ENCODE results near the gene EPHA3. TPM values are rescaled to one million over a fixed set of nuclear protein-coding genes. Genes with fewer than 3 reads are reported as not detected.

The EPHA3 gene
- total RNA-seq, 1 experiment from 2014 or later, result not detected

GRCh38 chr3:89280301-89280700, 172.9 kb downstream of the EPHA3 start:
- Histone ChIP-seq H3K36me3 (ENCODE audit: control insufficient read depth, insufficient read depth, low read length) (no peaks in the 10 kb centered on the region), H3K4me1 (no peaks in the 10 kb centered on the region), H3K27me3 (replicated peaks; ENCODE audit: control insufficient read depth, insufficient read depth, low read length) (no peaks in the 10 kb centered on the region), H3K9me3 (no peaks in the 10 kb centered on the region), H3K4me3 (ENCODE audit: low read depth, low read length) (no peak overlapping the region)
- no peak overlapping the region for H3K4me3 Mint-ChIP-seq (ENCODE audit: unreplicated experiment)
- ChIA-PET POLR2A (no interaction called here), CTCF (no interaction called here)
- no peak for DNase-seq
- no peak overlapping the region for H3K27ac Mint-ChIP-seq (ENCODE audit: unreplicated experiment)
- intact Hi-C loops (cut with micrococcal nuclease; ENCODE audit: unreplicated experiment), result no loop called here
- BruUV-seq (replicated peaks), result no TSS peak
- H3K36me3 Mint-ChIP-seq (ENCODE audit: insufficient read depth, unreplicated experiment), result no peaks in the 10 kb centered on the region
- no peak for TF ChIP-seq CTCF (IDR thresholded peaks at IDR 0.05; ENCODE audit: insufficient read depth in 1 of 2, low read depth in 1 of 2, low read length in 1 of 2, severe bottlenecking in 1 of 2, unreplicated experiment in 1 of 2)
- no peaks in the 10 kb centered on the region for H3K27me3 Mint-ChIP-seq (ENCODE audit: insufficient read depth, unreplicated experiment)
- H3K4me1 Mint-ChIP-seq (ENCODE audit: low read depth, unreplicated experiment), result no peaks in the 10 kb centered on the region
- H3K9me3 Mint-ChIP-seq (ENCODE audit: unreplicated experiment), result no peaks in the 10 kb centered on the region

- H3K9me3 ChIP-seq, result no peaks in the 10 kb centered on the region
- no TSS peak for BruUV-seq (replicated peaks)
- POLR2A ChIA-PET, result no interaction called here
Observed at GRCh38 chr3:89280822-89281365, 173.5 kb downstream of the EPHA3 start.

GRCh38 chr3:89287902-89288508, 180.6 kb downstream of the EPHA3 start:
- Mint-ChIP-seq H3K4me3 (ENCODE audit: unreplicated experiment) (no peak overlapping the region), H3K4me1 (ENCODE audit: low read depth, unreplicated experiment) (no peaks in the 10 kb centered on the region), H3K27ac (ENCODE audit: unreplicated experiment) (no peak overlapping the region), H3K27me3 (ENCODE audit: insufficient read depth, unreplicated experiment) (no peaks in the 10 kb centered on the region), H3K9me3 (ENCODE audit: unreplicated experiment) (no peaks in the 10 kb centered on the region), H3K36me3 (ENCODE audit: insufficient read depth, unreplicated experiment) (no peaks in the 10 kb centered on the region)
- no peak for DNase-seq
- no peaks in the 10 kb centered on the region for H3K27me3 ChIP-seq (replicated peaks; ENCODE audit: control insufficient read depth, insufficient read depth, low read length)
- H3K4me1 ChIP-seq, result no peaks in the 10 kb centered on the region
- no peak overlapping the region for H3K4me3 ChIP-seq (ENCODE audit: low read depth, low read length)
- no peak for TF ChIP-seq CTCF (IDR thresholded peaks at IDR 0.05; ENCODE audit: insufficient read depth in 1 of 2, low read depth in 1 of 2, low read length in 1 of 2, severe bottlenecking in 1 of 2, unreplicated experiment in 1 of 2)
- ChIA-PET CTCF (no interaction called here), POLR2A (no interaction called here)
- intact Hi-C loops (cut with micrococcal nuclease; ENCODE audit: unreplicated experiment), result no loop called here
- BruUV-seq (replicated peaks), result no TSS peak
- H3K36me3 ChIP-seq (ENCODE audit: control insufficient read depth, insufficient read depth, low read length), result no peaks in the 10 kb centered on the region
- H3K9me3 ChIP-seq, result no peaks in the 10 kb centered on the region

More at GRCh38 chr3:89280822-89281365, 173.5 kb downstream of the EPHA3 start:
- no peak for TF ChIP-seq CTCF (IDR thresholded peaks at IDR 0.05; ENCODE audit: insufficient read depth in 1 of 2, low read depth in 1 of 2, low read length in 1 of 2, severe bottlenecking in 1 of 2, unreplicated experiment in 1 of 2)
- H3K27me3 ChIP-seq (replicated peaks; ENCODE audit: control insufficient read depth, insufficient read depth, low read length), result no peaks in the 10 kb centered on the region
- H3K4me3 Mint-ChIP-seq (ENCODE audit: unreplicated experiment), result no peak overlapping the region
- no peak overlapping the region for H3K4me3 ChIP-seq (ENCODE audit: low read depth, low read length)
- CTCF ChIA-PET, result no interaction called here
- H3K27me3 Mint-ChIP-seq (ENCODE audit: insufficient read depth, unreplicated experiment), result no peaks in the 10 kb centered on the region
- H3K4me1 ChIP-seq, result no peaks in the 10 kb centered on the region
- no peaks in the 10 kb centered on the region for H3K4me1 Mint-ChIP-seq (ENCODE audit: low read depth, unreplicated experiment)
- intact Hi-C loops (cut with micrococcal nuclease; ENCODE audit: unreplicated experiment), result no loop called here
- no peaks in the 10 kb centered on the region for H3K9me3 Mint-ChIP-seq (ENCODE audit: unreplicated experiment)
- H3K36me3 ChIP-seq (ENCODE audit: control insufficient read depth, insufficient read depth, low read length), result no peaks in the 10 kb centered on the region
- no peak for DNase-seq
- no peaks in the 10 kb centered on the region for H3K36me3 Mint-ChIP-seq (ENCODE audit: insufficient read depth, unreplicated experiment)
- no peak overlapping the region for H3K27ac Mint-ChIP-seq (ENCODE audit: unreplicated experiment)
